ENCODE results near the gene SLC4A3.

- TF ChIP-seq CTCF (IDR thresholded peaks at IDR 0.05) (no peak), POLR2AphosphoS5 (IDR thresholded peaks at IDR 0.05; ENCODE audit: low read depth, low read length) (no peak), TAF1 (IDR thresholded peaks at IDR 0.05; ENCODE audit: borderline replicate concordance, low read depth, low read length) (no peak), USF2 (IDR thresholded peaks at IDR 0.05; ENCODE audit: borderline replicate concordance, low read depth, low read length) (no peak)
Observed at GRCh38 chr2:219661197-219661954, 33.9 kb downstream of the SLC4A3 start.
